Stomach (tissue), 9 donors: Measurements from ENCODE around the gene TM9SF2. TPM values are rescaled to one million over a fixed set of nuclear protein-coding genes. Genes with fewer than 3 reads are reported as not detected.

ENCODE experiments used
- DNase-seq, 2 donors: peaks; one replicate each; pipeline versions ENCODE4 v3.0.0 to v3.0.0-alpha.2; 2013 to 2019
- H3K27ac ChIP-seq, 5 donors: fragments of 200-600 bp in 4 of 5; sonication (generic) in 4 of 5; one replicate each; pipeline ENCODE4 v1.5.1; 2013 to 2019; ENCODE audit warnings: mild to moderate bottlenecking in 1 of 5, moderate library complexity in 1 of 5
- H3K27me3 ChIP-seq, 3 donors: fragments of 200-600 bp; sonication (generic); one replicate each; pipeline ENCODE4 v1.5.1; 2017 to 2019; ENCODE audit warnings: mixed run types in 1 of 3
- H3K36me3 ChIP-seq, 4 donors: fragments of 200-600 bp; sonication (generic); 1 replicate in 3 of 4; 2 replicates in 1 of 4; pipeline ENCODE4 v1.5.1; 2016 to 2019
- H3K4me1 ChIP-seq, 4 donors: fragments of 200-600 bp; sonication (generic); one replicate each; pipeline ENCODE4 v1.5.1; 2016 to 2019
- H3K4me3 ChIP-seq, 4 donors: fragments of 200-600 bp; sonication (generic) in 3 of 4; one replicate each; pipeline ENCODE4 v1.5.1; 2016 to 2019; ENCODE audit warnings: mild to moderate bottlenecking in 1 of 4
- H3K9me3 ChIP-seq, 4 donors: fragments of 200-600 bp; sonication (generic); one replicate each; pipeline ENCODE4 v1.5.1; 2016 to 2019
- CTCF ChIP-seq, 7 experiments: fragments of 450-650 bp in 4 of 7; fragments of 200-600 bp in 3 of 7; sonication (generic) in 3 of 7; IDR thresholded peaks; one replicate each; pipeline ENCODE4 v1.5.1; 2016 to 2019; ENCODE audit warnings: antibody characterized with exemption in 7 of 7, control low read depth in 2 of 7, mild to moderate bottlenecking in 1 of 7
- EP300 ChIP-seq: sonication (generic); formaldehyde crosslinking; IDR thresholded peaks from one replicate; pipeline ENCODE4 v1.6.1; 2017; ENCODE audit warnings: antibody characterized with exemption
- POLR2A ChIP-seq, 4 donors: fragments of 450-650 bp; IDR thresholded peaks; one replicate each; pipeline ENCODE4 v1.6.1; 2016; ENCODE audit warnings: antibody characterized with exemption in 4 of 4, control low read depth in 2 of 4, mild to moderate bottlenecking in 1 of 4, moderate library complexity in 1 of 4
- POLR2AphosphoS5 ChIP-seq, 3 donors: sonication (generic); formaldehyde crosslinking; IDR thresholded peaks; one replicate each; pipeline ENCODE4 v1.6.1; 2016; ENCODE audit warnings: antibody characterized with exemption in 3 of 3
- WGBS, 5 donors: extraction: QIAGEN DNeasy Blood & Tissue Kit in 3 of 5; methylation state at CpG; one replicate each; pipeline versions ENCODE4 v1.1.5 to v1.1.7; 2013 to 2018; 5-methylcytosine and 5-hydroxymethylcytosine counted together
- intact Hi-C: fragments of 100-400 bp; cut with DNase I; formaldehyde crosslinking; loops from one replicate; pipeline ENCODE4 v1.15.1; 2023; ENCODE audit warnings: low total_unique reads
- polyA plus RNA-seq, 3 donors: library from polyadenylated mRNA; stranded (reverse); fragments of 200-250 nt; gene quantifications; one replicate each; pipeline ENCODE4 v1.2.3, GENCODE V29; 2013
- total RNA-seq, 5 donors: library from RNA; depleted of rRNA; stranded (reverse); fragments of >200 nt; gene quantifications; one replicate each; pipeline versions ENCODE4 v1.1.0 to v1.2.3, GENCODE V29; 2014 to 2016
- donor health status: healthy with polysubstance abuse.
- donor health status: Bipolar disorder and iron deficiency.
- donor health status: healthy.

TM9SF2 gene
- total and polyA plus RNA-seq, 8 donors = 18.1 to 268 (median 36.0) TPM

GRCh38 chr13:99473515-99473914 lies 27.8 kb upstream of the TM9SF2 start:
- intact Hi-C loops = no loop called here
- 59 to 69% (median 61%) methylated on average over 9 of the region's 9 CpGs for WGBS, 5 donors
- no peak for DNase-seq
- no peaks in the 10 kb centered on the region for H3K9me3 ChIP-seq
- H3K4me3 ChIP-seq = no peak overlapping the region
- TF ChIP-seq POLR2A (IDR thresholded peaks at IDR 0.05) (no peak), POLR2AphosphoS5 (IDR thresholded peaks at IDR 0.05) (no peak), CTCF (IDR thresholded peaks at IDR 0.05) (no peak), EP300 (no peak)
- H3K4me1 ChIP-seq = peaks cover 0 to under 1% (median 0%) of the 10 kb centered on the region in 4 donors
- no peaks in the 10 kb centered on the region for H3K36me3 ChIP-seq
- H3K27me3 ChIP-seq = no peaks in the 10 kb centered on the region
- H3K27ac ChIP-seq = no peak overlapping the region

- no peak overlapping the region for H3K4me3 ChIP-seq
- 29 to 56% (median 38%) methylated on average over 3 to 5 of the region's 5 CpGs for WGBS, 5 donors
- intact Hi-C loops = no loop called here
- no peak for DNase-seq
- no peaks in the 10 kb centered on the region for H3K9me3 ChIP-seq
- TF ChIP-seq POLR2A (IDR thresholded peaks at IDR 0.05) = no peak
- no peak for TF ChIP-seq EP300
- no peak for TF ChIP-seq CTCF (IDR thresholded peaks at IDR 0.05)
- no peak for TF ChIP-seq POLR2AphosphoS5 (IDR thresholded peaks at IDR 0.05)
- H3K27ac ChIP-seq = no peak overlapping the region
- H3K4me1 ChIP-seq = peaks cover 0 to 7% (median 2%) of the 10 kb centered on the region in 4 donors
- no peaks in the 10 kb centered on the region for H3K36me3 ChIP-seq
- no peaks in the 10 kb centered on the region for H3K27me3 ChIP-seq
These were observed 24.6 kb upstream of the TM9SF2 start for GRCh38 chr13:99476648-99477047.

- no peak overlapping the region for H3K4me3 ChIP-seq
- H3K4me1 ChIP-seq = peaks cover 0 to 14% (median 2%) of the 10 kb centered on the region in 4 donors
- H3K9me3 ChIP-seq = no peaks in the 10 kb centered on the region
- H3K27ac ChIP-seq = no peak overlapping the region
- DNase-seq = no peak
- H3K27me3 ChIP-seq = no peaks in the 10 kb centered on the region
- intact Hi-C loops = no loop called here
- WGBS, 5 donors = 28 to 48% (median 43%) methylated on average over 4 of the region's 4 CpGs
- TF ChIP-seq CTCF (IDR thresholded peaks at IDR 0.05) (no peak), POLR2A (IDR thresholded peaks at IDR 0.05) (no peak), EP300 (no peak), POLR2AphosphoS5 (IDR thresholded peaks at IDR 0.05) (no peak)
- H3K36me3 ChIP-seq = no peaks in the 10 kb centered on the region
These were observed 23.8 kb upstream of the TM9SF2 start for GRCh38 chr13:99477493-99477892.

GRCh38 chr13:99481366-99481765 lies 19.9 kb upstream of the TM9SF2 start:
- TF ChIP-seq POLR2A (IDR thresholded peaks at IDR 0.05) (no peak), CTCF (IDR thresholded peaks at IDR 0.05) (no peak), EP300 (no peak), POLR2AphosphoS5 (IDR thresholded peaks at IDR 0.05) (no peak)
- 35 to 60% (median 46%) methylated on average over 4 of the region's 4 CpGs for WGBS, 5 donors

More at GRCh38 chr13:99481366-99481765, 19.9 kb upstream of the TM9SF2 start:
- DNase-seq = no peak
- Histone ChIP-seq H3K4me3 (no peak overlapping the region), H3K36me3 (no peaks in the 10 kb centered on the region), H3K27ac (peak overlapping the region in 2 of 5 donors; percentile 10 to 43), H3K27me3 (no peaks in the 10 kb centered on the region), H3K9me3 (no peaks in the 10 kb centered on the region), H3K4me1 (peaks cover 0 to 34% (median 2%) of the 10 kb centered on the region in 4 donors)
- intact Hi-C loops = no loop called here
